Calu3 (cell line): Measurements from ENCODE around the gene PLCG2. TPM values are rescaled to one million over a fixed set of nuclear protein-coding genes. Genes with fewer than 3 reads are reported as not detected.

Experiments
- BruUV-seq: library from RNA; stranded (reverse); fragments of 400-500 nt; replicated peaks from 2 replicates; lab custom pipeline; 2021; lab: Mats Ljungman, UMichigan
- CTCF ChIA-PET: fragments of 300-600 bp; sonication (Branson Sonifier 250); formaldehyde crosslinking; loops from one replicate; lab custom pipeline; 2022; ENCODE audit warnings: antibody characterized with exemption; lab: Charles Lee
- DNase-seq: peaks from one replicate; pipeline ENCODE4 v3.0.0; 2022
- H3K27ac Mint-ChIP-seq: one replicate; pipeline ENCODE4 v1.8.0; 2022; ENCODE audit warnings: mixed read lengths; ENCODE audit not compliant: unreplicated experiment
- H3K27me3 Mint-ChIP-seq: one replicate; pipeline ENCODE4 v1.8.0; 2022; ENCODE audit warnings: mixed read lengths; ENCODE audit not compliant: unreplicated experiment
- H3K36me3 Mint-ChIP-seq: one replicate; pipeline ENCODE4 v1.8.0; 2022; ENCODE audit warnings: mild to moderate bottlenecking, moderate library complexity, mixed read lengths; ENCODE audit not compliant: insufficient read depth, unreplicated experiment
- H3K4me1 Mint-ChIP-seq: one replicate; pipeline ENCODE4 v1.8.0; 2022; ENCODE audit warnings: mild to moderate bottlenecking, low read depth, mixed read lengths; ENCODE audit not compliant: unreplicated experiment
- H3K4me3 Mint-ChIP-seq: one replicate; pipeline ENCODE4 v1.8.0; 2022; ENCODE audit warnings: mild to moderate bottlenecking, low read depth, moderate library complexity, mixed read lengths; ENCODE audit not compliant: unreplicated experiment
- H3K9me3 Mint-ChIP-seq: one replicate; pipeline ENCODE4 v1.8.0; 2022; ENCODE audit warnings: low read depth, mixed read lengths; ENCODE audit not compliant: unreplicated experiment
- intact Hi-C: fragments of 100-400 bp; cut with micrococcal nuclease; formaldehyde crosslinking; loops from one replicate; pipeline ENCODE4 v1.10.0; 2022; ENCODE audit not compliant: unreplicated experiment
- total RNA-seq: library from RNA; stranded (reverse); gene quantifications from 2 replicates; pipeline ENCODE4 v1.2.3, GENCODE V29; 2022
- TF ChIP-seq, protein P1 (sequence below): fragments of 200-600 bp; IDR thresholded peaks from one replicate; pipeline ENCODE4 v1.8.0; 2022; ENCODE audit warnings: antibody characterized with exemption; ENCODE audit not compliant: unreplicated experiment

PLCG2 gene
- total RNA-seq, 1 experiment from 2014 or later, result 3.4 TPM

DNA sequence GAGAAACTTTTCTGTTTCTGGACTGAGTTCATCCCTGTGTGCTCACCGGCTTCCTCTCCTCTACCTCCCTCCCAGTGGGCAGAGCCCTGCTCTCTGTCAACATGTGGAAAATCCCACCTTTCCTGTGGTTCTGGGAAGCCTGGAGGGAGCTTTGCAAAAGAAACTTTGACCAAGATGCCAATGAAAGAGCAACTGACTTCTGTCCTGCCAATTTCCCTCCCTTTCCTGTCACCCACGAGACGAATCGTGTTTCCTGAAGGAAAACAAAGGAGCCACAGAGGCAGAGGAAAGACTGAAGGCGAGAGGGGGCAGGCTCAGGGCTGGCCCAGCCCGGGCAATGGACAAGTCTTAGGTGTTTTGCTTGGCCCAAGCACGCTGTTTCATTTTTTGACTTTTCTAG lies 82.8 kb downstream of the PLCG2 start:
- Mint-ChIP-seq H3K9me3 (no peaks in the 10 kb centered on the region), H3K36me3 (no peaks in the 10 kb centered on the region), H3K4me1 (peaks cover 12% of the 10 kb centered on the region), H3K27ac (no peak overlapping the region), H3K4me3 (no peak overlapping the region), H3K27me3 (peaks cover 76% of the 10 kb centered on the region)
- no peak for DNase-seq
- TF ChIP-seq, protein P1, sequence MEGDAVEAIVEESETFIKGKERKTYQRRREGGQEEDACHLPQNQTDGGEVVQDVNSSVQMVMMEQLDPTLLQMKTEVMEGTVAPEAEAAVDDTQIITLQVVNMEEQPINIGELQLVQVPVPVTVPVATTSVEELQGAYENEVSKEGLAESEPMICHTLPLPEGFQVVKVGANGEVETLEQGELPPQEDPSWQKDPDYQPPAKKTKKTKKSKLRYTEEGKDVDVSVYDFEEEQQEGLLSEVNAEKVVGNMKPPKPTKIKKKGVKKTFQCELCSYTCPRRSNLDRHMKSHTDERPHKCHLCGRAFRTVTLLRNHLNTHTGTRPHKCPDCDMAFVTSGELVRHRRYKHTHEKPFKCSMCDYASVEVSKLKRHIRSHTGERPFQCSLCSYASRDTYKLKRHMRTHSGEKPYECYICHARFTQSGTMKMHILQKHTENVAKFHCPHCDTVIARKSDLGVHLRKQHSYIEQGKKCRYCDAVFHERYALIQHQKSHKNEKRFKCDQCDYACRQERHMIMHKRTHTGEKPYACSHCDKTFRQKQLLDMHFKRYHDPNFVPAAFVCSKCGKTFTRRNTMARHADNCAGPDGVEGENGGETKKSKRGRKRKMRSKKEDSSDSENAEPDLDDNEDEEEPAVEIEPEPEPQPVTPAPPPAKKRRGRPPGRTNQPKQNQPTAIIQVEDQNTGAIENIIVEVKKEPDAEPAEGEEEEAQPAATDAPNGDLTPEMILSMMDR, result no peak
- CTCF ChIA-PET, result interaction anchor here (0.8 to 1.5 kb wide), 2 partner anchors 11 to 24 kb away, joined by 3 to 5 read pairs; no protein-coding TSS in a partner anchor
- BruUV-seq, result no TSS peak
- intact Hi-C loops, result no loop called here

- no peak for DNase-seq
- no peaks in the 10 kb centered on the region for H3K36me3 Mint-ChIP-seq
- CTCF ChIA-PET, result no interaction called here
- TF ChIP-seq, protein P1, result no peak
- no peaks in the 10 kb centered on the region for H3K9me3 Mint-ChIP-seq
- no TSS peak for BruUV-seq
- H3K27me3 Mint-ChIP-seq, result peaks cover 61% of the 10 kb centered on the region
- H3K4me1 Mint-ChIP-seq, result peaks cover 21% of the 10 kb centered on the region
- intact Hi-C loops, result no loop called here
- H3K4me3 Mint-ChIP-seq, result no peak overlapping the region
- no peak overlapping the region for H3K27ac Mint-ChIP-seq
Observed at GRCh38 chr16:81863630-81864352, 84.7 kb downstream of the PLCG2 start.

DNA sequence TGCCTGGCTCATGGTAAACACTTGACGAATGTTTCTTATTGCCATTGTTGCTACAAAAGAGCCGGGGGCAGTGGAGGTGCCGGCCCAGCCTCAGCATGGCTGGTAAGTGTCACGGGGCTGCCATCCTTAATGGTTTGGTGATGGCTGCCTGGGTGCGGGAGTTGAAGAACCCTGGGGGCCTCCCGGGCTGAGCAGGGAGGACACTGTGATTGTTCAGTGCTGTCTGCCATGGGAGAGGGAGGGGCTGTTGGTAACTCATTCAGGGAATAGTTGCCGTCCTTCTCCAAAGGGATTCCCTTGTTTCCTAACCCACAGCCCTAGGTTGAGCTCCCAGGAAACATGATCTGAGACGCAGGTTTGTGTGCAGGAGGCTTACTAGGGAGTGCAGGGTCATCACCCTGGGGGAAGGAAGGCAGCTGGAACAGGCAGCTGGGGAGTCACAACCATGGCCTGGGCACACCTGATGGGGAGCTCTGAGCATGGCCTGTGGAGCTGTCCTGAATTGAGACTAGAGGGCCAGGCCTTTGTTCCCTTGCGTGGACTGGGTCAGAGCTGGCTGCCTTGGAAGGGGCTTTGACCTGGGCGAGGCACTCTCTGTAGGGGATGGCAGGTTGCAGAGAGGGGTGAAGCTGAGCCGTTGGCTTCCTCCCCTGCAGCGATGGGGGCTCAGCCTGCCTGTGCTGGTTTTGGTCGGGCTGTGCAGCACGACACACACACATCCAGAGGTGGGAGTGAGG lies 85.7 kb downstream of the PLCG2 start:
- peaks cover 64% of the 10 kb centered on the region for H3K27me3 Mint-ChIP-seq
- BruUV-seq, result no TSS peak

GRCh38 chr16:81866820-81867440 lies 87.8 kb downstream of the PLCG2 start:
- H3K4me1 Mint-ChIP-seq, result peaks cover 13% of the 10 kb centered on the region
- intact Hi-C loops, result no loop called here
- H3K9me3 Mint-ChIP-seq, result no peaks in the 10 kb centered on the region
- no peaks in the 10 kb centered on the region for H3K36me3 Mint-ChIP-seq
- H3K4me3 Mint-ChIP-seq, result no peak overlapping the region
- TF ChIP-seq, protein P1, result no peak
- DNase-seq, result peak; percentile 79
- BruUV-seq, result no TSS peak
- peaks cover 70% of the 10 kb centered on the region for H3K27me3 Mint-ChIP-seq
- no peak overlapping the region for H3K27ac Mint-ChIP-seq
- CTCF ChIA-PET, result interaction anchor here (1.1 kb wide), 1 partner anchor 38 kb away, joined by 3 read pairs; no protein-coding TSS in a partner anchor

More for the DNA sequence above, 85.7 kb downstream of the PLCG2 start:
- no peak for DNase-seq
- Mint-ChIP-seq H3K4me1 (peaks cover 21% of the 10 kb centered on the region), H3K27ac (no peak overlapping the region), H3K36me3 (no peaks in the 10 kb centered on the region), H3K9me3 (no peaks in the 10 kb centered on the region), H3K4me3 (no peak overlapping the region)
- CTCF ChIA-PET, result no interaction called here
- intact Hi-C loops, result no loop called here
- TF ChIP-seq, protein P1, result no peak
